Measurements from ENCODE around the gene HTATIP2. TPM values are rescaled to one million over a fixed set of nuclear protein-coding genes. Genes with fewer than 3 reads are reported as not detected.

HTATIP2 gene
- total RNA-seq, 1 experiment from 2014 or later, result 66.5 TPM

Other genes starting within 250 kb of the HTATIP2 start
- gene DBX1, start 203.2 kb upstream of the HTATIP2 start, total RNA-seq (2014; rRNA removed; shearing (Covaris generic)), result not detected in 2 replicates
- 16.2 and 22.8 TPM in 2 replicates for gene PRMT3, start 24.0 kb downstream of the HTATIP2 start, total RNA-seq (2014; rRNA removed; shearing (Covaris generic))
- gene SLC6A5, start 235.9 kb downstream of the HTATIP2 start, total RNA-seq (2014; rRNA removed; shearing (Covaris generic)), result not detected in 2 replicates